ENCODE results near the gene GTF2F2.

Gene GTF2F2

DNA sequence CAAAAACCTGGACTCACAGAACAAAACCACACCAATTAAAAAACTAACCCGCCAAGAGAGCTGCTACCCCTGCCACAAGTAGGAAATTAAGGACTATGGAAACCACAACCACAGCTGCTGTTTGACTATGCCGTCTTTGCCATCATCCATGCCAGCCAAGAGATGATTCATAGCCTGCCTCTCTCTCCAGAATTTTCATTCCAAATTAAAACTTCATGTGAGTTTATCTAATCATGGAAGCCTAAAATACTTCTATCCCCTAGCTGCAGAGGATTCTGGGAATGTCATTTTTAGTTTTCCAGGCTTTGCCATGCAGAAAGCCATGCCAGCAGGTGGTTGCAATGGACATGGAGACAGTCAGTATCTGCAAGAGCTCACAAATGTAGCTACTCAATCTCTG, 27.6 kb upstream of the GTF2F2 start:
- DNase-seq (ENCODE audit: low spot score): no peak
- TF ChIP-seq, protein P1, sequence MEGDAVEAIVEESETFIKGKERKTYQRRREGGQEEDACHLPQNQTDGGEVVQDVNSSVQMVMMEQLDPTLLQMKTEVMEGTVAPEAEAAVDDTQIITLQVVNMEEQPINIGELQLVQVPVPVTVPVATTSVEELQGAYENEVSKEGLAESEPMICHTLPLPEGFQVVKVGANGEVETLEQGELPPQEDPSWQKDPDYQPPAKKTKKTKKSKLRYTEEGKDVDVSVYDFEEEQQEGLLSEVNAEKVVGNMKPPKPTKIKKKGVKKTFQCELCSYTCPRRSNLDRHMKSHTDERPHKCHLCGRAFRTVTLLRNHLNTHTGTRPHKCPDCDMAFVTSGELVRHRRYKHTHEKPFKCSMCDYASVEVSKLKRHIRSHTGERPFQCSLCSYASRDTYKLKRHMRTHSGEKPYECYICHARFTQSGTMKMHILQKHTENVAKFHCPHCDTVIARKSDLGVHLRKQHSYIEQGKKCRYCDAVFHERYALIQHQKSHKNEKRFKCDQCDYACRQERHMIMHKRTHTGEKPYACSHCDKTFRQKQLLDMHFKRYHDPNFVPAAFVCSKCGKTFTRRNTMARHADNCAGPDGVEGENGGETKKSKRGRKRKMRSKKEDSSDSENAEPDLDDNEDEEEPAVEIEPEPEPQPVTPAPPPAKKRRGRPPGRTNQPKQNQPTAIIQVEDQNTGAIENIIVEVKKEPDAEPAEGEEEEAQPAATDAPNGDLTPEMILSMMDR (IDR thresholded peaks at IDR 0.05; ENCODE audit: extremely low read depth, missing control alignments): no peak

GRCh38 chr13:45100573-45101262, 19.6 kb upstream of the GTF2F2 start:
- no peak for DNase-seq (ENCODE audit: low spot score)
- TF ChIP-seq, protein P1 (IDR thresholded peaks at IDR 0.05; ENCODE audit: extremely low read depth, missing control alignments): no peak

GRCh38 chr13:45101327-45102018, 18.8 kb upstream of the GTF2F2 start:
- no peak for DNase-seq (ENCODE audit: low spot score)
- TF ChIP-seq, protein P1 (IDR thresholded peaks at IDR 0.05; ENCODE audit: extremely low read depth, missing control alignments): no peak

DNA sequence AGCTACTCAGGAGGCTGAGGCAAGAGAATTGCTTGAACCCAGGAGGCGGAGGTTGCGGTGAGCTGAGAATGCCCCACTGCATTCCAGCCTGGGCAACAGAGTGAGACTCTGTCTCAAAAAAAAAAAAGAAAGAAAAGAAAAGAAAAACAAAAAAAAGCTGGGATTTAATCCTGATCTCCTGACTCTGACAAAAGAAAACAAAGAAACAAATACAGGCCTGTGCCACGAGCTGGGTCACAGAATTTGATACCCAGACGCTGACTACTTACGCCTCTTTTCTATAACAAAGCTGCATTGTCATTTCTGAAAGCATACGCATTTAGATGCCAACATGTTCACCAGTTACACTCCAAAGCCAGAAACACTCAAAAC, 18.2 kb upstream of the GTF2F2 start:
- TF ChIP-seq, protein P1 (IDR thresholded peaks at IDR 0.05; ENCODE audit: extremely low read depth, missing control alignments): no peak
- no peak for DNase-seq (ENCODE audit: low spot score)

- no peak for DNase-seq (ENCODE audit: low spot score)
- TF ChIP-seq, protein P1 (IDR thresholded peaks at IDR 0.05; ENCODE audit: extremely low read depth, missing control alignments): no peak
These were observed 16.9 kb upstream of the GTF2F2 start for GRCh38 chr13:45103449-45103848.

GRCh38 chr13:45104261-45104660, 16.0 kb upstream of the GTF2F2 start:
- TF ChIP-seq, protein P1 (IDR thresholded peaks at IDR 0.05; ENCODE audit: extremely low read depth, missing control alignments): no peak

DNA sequence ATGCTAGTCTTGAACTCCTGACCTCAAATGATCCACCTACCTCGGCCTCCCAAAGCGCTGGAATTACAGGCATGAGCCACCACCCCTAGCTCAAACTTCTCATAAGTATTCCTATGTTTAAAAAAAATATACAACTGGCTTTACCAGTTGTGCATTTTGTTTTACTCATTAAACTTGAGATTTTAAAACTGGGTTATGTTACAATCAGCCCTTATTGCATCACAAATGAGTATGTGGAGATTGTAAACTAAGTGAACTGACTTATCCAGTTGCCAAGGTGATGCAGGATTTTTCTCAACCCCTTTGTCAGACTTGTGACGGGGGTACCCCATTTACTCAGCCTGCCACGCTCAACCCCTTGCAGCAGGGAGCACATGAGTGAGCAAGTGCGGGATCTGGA, 14.4 kb upstream of the GTF2F2 start:
- TF ChIP-seq, protein P1 (IDR thresholded peaks at IDR 0.05; ENCODE audit: extremely low read depth, missing control alignments): no peak
- DNase-seq (ENCODE audit: low spot score): no peak

More at GRCh38 chr13:45104261-45104660, 16.0 kb upstream of the GTF2F2 start:
- DNase-seq (ENCODE audit: low spot score): no peak

Measured in GM20000 (cell line).